ENCODE data around the gene MPHOSPH6. TPM values are rescaled to one million over a fixed set of nuclear protein-coding genes. Genes with fewer than 3 reads are reported as not detected.

The MPHOSPH6 gene
- total and polyA plus RNA-seq, 2 of the 4 experiments (the other 2 are of a cell fraction), result 5.4 to 15.5 TPM

DNA sequence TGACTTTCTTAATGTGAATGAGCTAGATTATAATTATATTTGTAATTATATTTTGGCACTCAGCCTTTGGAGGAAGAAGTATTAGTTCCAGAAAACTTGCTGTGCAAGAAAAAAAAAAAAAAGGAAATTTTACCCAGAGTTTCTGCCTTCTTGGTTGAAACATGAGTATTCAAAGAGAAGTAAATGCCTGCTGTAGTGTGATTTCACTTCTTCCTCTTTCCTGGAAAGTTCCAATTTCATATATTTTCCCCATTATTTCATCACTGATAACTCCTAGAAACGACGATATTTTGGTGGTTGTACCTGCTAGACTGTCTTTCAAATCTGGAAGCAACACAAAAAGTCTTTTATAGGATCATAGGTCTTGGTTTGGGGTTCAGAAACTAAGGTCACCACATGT lies 20.4 kb upstream of the MPHOSPH6 start:
- Histone ChIP-seq H3K14ac (replicated peaks; ENCODE audit: low read depth, low read length) (no peak overlapping the region), H3K9me3 (ENCODE audit: control insufficient read depth, insufficient read depth, low read length) (no peaks in the 10 kb centered on the region), H3K27me3 (ENCODE audit: control insufficient read depth, insufficient read depth, low read length) (peaks cover 1% of the 10 kb centered on the region; the same call in 1 of the 2 replicates), H2AK9ac (replicated peaks; ENCODE audit: low read depth, low read length, poor library complexity) (no peak overlapping the region), H3K9ac (ENCODE audit: low read depth, low read length) (no peak overlapping the region), H4K8ac (ENCODE audit: low read depth in 2 of 2, low read length in 2 of 2) (no peak overlapping the region), H2AK5ac (ENCODE audit: low read depth, low read length) (no peak overlapping the region), H2AFZ (replicated peaks; ENCODE audit: low read length, poor library complexity) (no peak overlapping the region), H3K79me1 (ENCODE audit: low read depth in 1 of 2, low read length in 2 of 2) (no peaks in the 10 kb centered on the region), H3K27ac (ENCODE audit: insufficient read depth, low read length) (no peak overlapping the region), H3K4me2 (ENCODE audit: low read depth, low read length) (no peak overlapping the region), H2BK15ac (ENCODE audit: low read depth, low read length) (no peak overlapping the region), H4K5ac (ENCODE audit: low read depth, low read length) (no peak overlapping the region), H3K9me1 (ENCODE audit: insufficient read depth, low read length) (peaks cover 7% of the 10 kb centered on the region), H3K4ac (ENCODE audit: low read depth, low read length) (no peak overlapping the region), H3K4me3 (ENCODE audit: insufficient read depth, low read depth, low read length) (no peak overlapping the region), H3K4me1 (ENCODE audit: control insufficient read depth, insufficient read depth, low read length) (peaks cover 9% of the 10 kb centered on the region), H3K18ac (ENCODE audit: low read depth, low read length) (no peak overlapping the region), H3K36me3 (ENCODE audit: control insufficient read depth, insufficient read depth, low read length) (no peaks in the 10 kb centered on the region), H2BK5ac (ENCODE audit: low read depth, low read length, poor library complexity, severe bottlenecking) (no peak overlapping the region), H4K91ac (ENCODE audit: insufficient read depth, low read depth, low read length) (no peak overlapping the region), H2BK20ac (ENCODE audit: low read depth, low read length) (no peak overlapping the region), H2BK120ac (ENCODE audit: low read depth, low read length) (no peak overlapping the region), H3K56ac (ENCODE audit: extremely low read depth, insufficient read depth, low read length) (no peak overlapping the region), H3K23ac (ENCODE audit: low read depth, low read length) (no peak overlapping the region), H4K20me1 (ENCODE audit: insufficient read depth, low read length) (no peaks in the 10 kb centered on the region)
- POLR2A ChIA-PET (ENCODE audit: unreplicated experiment), result no interaction called here
- TF ChIP-seq, protein P1, sequence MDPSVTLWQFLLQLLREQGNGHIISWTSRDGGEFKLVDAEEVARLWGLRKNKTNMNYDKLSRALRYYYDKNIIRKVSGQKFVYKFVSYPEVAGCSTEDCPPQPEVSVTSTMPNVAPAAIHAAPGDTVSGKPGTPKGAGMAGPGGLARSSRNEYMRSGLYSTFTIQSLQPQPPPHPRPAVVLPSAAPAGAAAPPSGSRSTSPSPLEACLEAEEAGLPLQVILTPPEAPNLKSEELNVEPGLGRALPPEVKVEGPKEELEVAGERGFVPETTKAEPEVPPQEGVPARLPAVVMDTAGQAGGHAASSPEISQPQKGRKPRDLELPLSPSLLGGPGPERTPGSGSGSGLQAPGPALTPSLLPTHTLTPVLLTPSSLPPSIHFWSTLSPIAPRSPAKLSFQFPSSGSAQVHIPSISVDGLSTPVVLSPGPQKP (IDR thresholded peaks at IDR 0.05; ENCODE audit: borderline replicate concordance, low read depth, low read length), result no peak
- TF ChIP-seq, protein P2, sequence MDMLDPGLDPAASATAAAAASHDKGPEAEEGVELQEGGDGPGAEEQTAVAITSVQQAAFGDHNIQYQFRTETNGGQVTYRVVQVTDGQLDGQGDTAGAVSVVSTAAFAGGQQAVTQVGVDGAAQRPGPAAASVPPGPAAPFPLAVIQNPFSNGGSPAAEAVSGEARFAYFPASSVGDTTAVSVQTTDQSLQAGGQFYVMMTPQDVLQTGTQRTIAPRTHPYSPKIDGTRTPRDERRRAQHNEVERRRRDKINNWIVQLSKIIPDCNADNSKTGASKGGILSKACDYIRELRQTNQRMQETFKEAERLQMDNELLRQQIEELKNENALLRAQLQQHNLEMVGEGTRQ (IDR thresholded peaks at IDR 0.05; ENCODE audit: low read depth, low read length), result no peak
- TF ChIP-seq MAFK (IDR thresholded peaks at IDR 0.05; ENCODE audit: low read depth, low read length), result no peak
- no peak for TF ChIP-seq POLR2A (IDR thresholded peaks at IDR 0.05; ENCODE audit: low read depth, low read length)
- TF ChIP-seq NFE2L2 (IDR thresholded peaks at IDR 0.05; ENCODE audit: low read depth, low read length), result no peak
- no peak for TF ChIP-seq MXI1 (IDR thresholded peaks at IDR 0.05; ENCODE audit: borderline replicate concordance, low read depth, low read length)
- TF ChIP-seq MAZ (IDR thresholded peaks at IDR 0.05; ENCODE audit: borderline replicate concordance, low read depth, low read length), result no peak
- no peak for TF ChIP-seq RFX5 (IDR thresholded peaks at IDR 0.05; ENCODE audit: low read depth, low read length)
- TF ChIP-seq RCOR1 (IDR thresholded peaks at IDR 0.05; ENCODE audit: insufficient replicate concordance, low read length), result no peak
- TF ChIP-seq FOS (IDR thresholded peaks at IDR 0.05; ENCODE audit: low read depth, low read length), result no peak
- TF ChIP-seq, protein P3, sequence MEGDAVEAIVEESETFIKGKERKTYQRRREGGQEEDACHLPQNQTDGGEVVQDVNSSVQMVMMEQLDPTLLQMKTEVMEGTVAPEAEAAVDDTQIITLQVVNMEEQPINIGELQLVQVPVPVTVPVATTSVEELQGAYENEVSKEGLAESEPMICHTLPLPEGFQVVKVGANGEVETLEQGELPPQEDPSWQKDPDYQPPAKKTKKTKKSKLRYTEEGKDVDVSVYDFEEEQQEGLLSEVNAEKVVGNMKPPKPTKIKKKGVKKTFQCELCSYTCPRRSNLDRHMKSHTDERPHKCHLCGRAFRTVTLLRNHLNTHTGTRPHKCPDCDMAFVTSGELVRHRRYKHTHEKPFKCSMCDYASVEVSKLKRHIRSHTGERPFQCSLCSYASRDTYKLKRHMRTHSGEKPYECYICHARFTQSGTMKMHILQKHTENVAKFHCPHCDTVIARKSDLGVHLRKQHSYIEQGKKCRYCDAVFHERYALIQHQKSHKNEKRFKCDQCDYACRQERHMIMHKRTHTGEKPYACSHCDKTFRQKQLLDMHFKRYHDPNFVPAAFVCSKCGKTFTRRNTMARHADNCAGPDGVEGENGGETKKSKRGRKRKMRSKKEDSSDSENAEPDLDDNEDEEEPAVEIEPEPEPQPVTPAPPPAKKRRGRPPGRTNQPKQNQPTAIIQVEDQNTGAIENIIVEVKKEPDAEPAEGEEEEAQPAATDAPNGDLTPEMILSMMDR (conservative IDR thresholded peaks at IDR 0.05; ENCODE audit: low read depth, low read length), result no peak
- no peak for TF ChIP-seq RAD21 (IDR thresholded peaks at IDR 0.05; ENCODE audit: low read length)
- TF ChIP-seq BHLHE40 (IDR thresholded peaks at IDR 0.05; ENCODE audit: low read depth, low read length), result no peak
- no peak for TF ChIP-seq CHD1 (IDR thresholded peaks at IDR 0.05; ENCODE audit: low read depth, low read length)
- TF ChIP-seq CEBPB (IDR thresholded peaks at IDR 0.05; ENCODE audit: low read depth, low read length), result no peak
- TF ChIP-seq SMC3 (IDR thresholded peaks at IDR 0.05; ENCODE audit: low read depth, low read length), result no peak
- DNase-seq (no peak), ATAC-seq (ENCODE audit: low read depth) (no peak)
- in situ Hi-C loops (cut with MboI; ENCODE audit: low sequenced_read_pairs) (no loop called here), dilution Hi-C loops (cut with HindIII; ENCODE audit: low sequenced_read_pairs, unreplicated experiment) (no loop called here), intact Hi-C loops (cut with micrococcal nuclease) (no loop called here)
- CTCF ChIA-PET, result no interaction called here
- no CpG with 5 or more reads among the region's 2 CpGs for WGBS, 2 experiments (ENCODE audit: extremely low coverage in 2 of 2, insufficient read length in 1 of 2)
- no TSS peak for BruUV-seq (replicated peaks)

All from IMR-90 (cell line).